ENCODE data around the gene NUDT5. TPM values are rescaled to one million over a fixed set of nuclear protein-coding genes. Genes with fewer than 3 reads are reported as not detected.
A peak's percentile ranks its signal among the peaks of the same experiment; 100 is the strongest.

NUDT5 gene
- total and polyA plus RNA-seq, 2 donors (not counting 1 experiment from before 2014, with no cell fraction given), result 25.9 to 39.9 TPM

GRCh38 chr10:12129222-12130111 is 66.2 kb downstream of the NUDT5 start, which contains the start of gene SEC61A2:
TSS of gene SEC61A2 (plus strand) at chr10:12129677. CDS start at chr10:12129788, 111 bp downstream.
- WGBS (ENCODE audit: insufficient coverage), result under 1% methylated on average over 104 of the region's 108 CpGs
- Mint-ChIP-seq H3K4me1 (peaks cover 15% of the 10 kb centered on the region), H3K27me3 (no peaks in the 10 kb centered on the region), H3K9me3 (ENCODE audit: insufficient read depth) (no peaks in the 10 kb centered on the region), H3K27ac (peak within 1 kb of the TSS; percentile 91), H3K4me3 (peak within 1 kb of the TSS; percentile 95)
- H3K27ac ChIP-seq (ENCODE audit: low read length in 2 of 2), result peak within 1 kb of the TSS; percentile 92
- DNase-seq (peak; percentile 98), ATAC-seq (ENCODE audit: low read depth) (peak; percentile 89)
- CTCF ChIA-PET, result interaction anchor here (0.6 to 1.2 kb wide), 8 partner anchors 8 to 527 kb away, joined by 3 to 5 read pairs (median 3); partner anchors contain the start of genes CDC123, NUDT5 and UPF2
- H3K9ac ChIP-seq (ENCODE audit: low read length), result peak within 1 kb of the TSS; percentile 88
- H3K27me3 ChIP-seq (replicated peaks in 1 of 4; ENCODE audit: control extremely low read depth in 1 of 4, control insufficient read depth in 3 of 4, insufficient read depth in 4 of 4, low read length in 3 of 4), result no peaks in the 10 kb centered on the region
- H3K36me3 ChIP-seq (replicated peaks in 1 of 2; ENCODE audit: control extremely low read depth in 1 of 2, control insufficient read depth in 1 of 2, extremely low read depth in 1 of 2, insufficient read depth in 2 of 2, low read length in 1 of 2), result peaks cover 0 to 7% of the 10 kb centered on the region in 2 experiments
- peak within 1 kb of the TSS; percentile 74 to 91 (median 85) for H3K4me3 ChIP-seq (ENCODE audit: control extremely low read depth in 1 of 5, extremely low read depth in 1 of 5, insufficient read depth in 1 of 5, low read depth in 2 of 5, low read length in 4 of 5)
- intact Hi-C loops (cut with micrococcal nuclease), result loop anchor here (1.0 to 5.0 kb wide), 6 partner anchors 17 to 527 kb away; partner anchors contain the start of genes DHTKD1 and NUDT5
- H3K79me2 ChIP-seq (ENCODE audit: control insufficient read depth, insufficient read depth, low read length), result peaks cover 30% of the 10 kb centered on the region
- no peaks in the 10 kb centered on the region for H4K20me1 ChIP-seq (ENCODE audit: control insufficient read depth, insufficient read depth, low read length, poor library complexity, severe bottlenecking)
- peak within 1 kb of the TSS; percentile 98 for H2AFZ ChIP-seq (ENCODE audit: insufficient read depth, low read depth, low read length, poor library complexity, severe bottlenecking)
- H3K9me3 ChIP-seq (ENCODE audit: control extremely low read depth in 1 of 3, control insufficient read depth in 2 of 3, insufficient read depth in 1 of 3, low read length in 2 of 3), result peaks cover 0 to 4% (median 0%) of the 10 kb centered on the region in 3 donors
- TF ChIP-seq CTCF (IDR thresholded peaks at IDR 0.05) (no peak), EZH2 (IDR thresholded peaks at IDR 0.05; ENCODE audit: borderline replicate concordance, insufficient read depth, low read depth, low read length, poor library complexity, severe bottlenecking) (no peak)
- POLR2A ChIA-PET, result interaction anchor here (0.6 to 0.8 kb wide), 3 partner anchors 86 to 944 kb away, joined by 3 read pairs; no protein-coding TSS in a partner anchor
- H3K4me1 ChIP-seq (ENCODE audit: control insufficient read depth in 2 of 2, insufficient read depth in 2 of 2, low read length in 2 of 2), result peaks cover 9 to 16% of the 10 kb centered on the region in 2 donors
- peak within 1 kb of the TSS; percentile 94 for H3K4me2 ChIP-seq (replicated peaks; ENCODE audit: low read depth, low read length, poor library complexity, severe bottlenecking)
